Calu3 (cell line): ENCODE measurements around the gene ZBTB8B. TPM values are rescaled to one million over a fixed set of nuclear protein-coding genes. Genes with fewer than 3 reads are reported as not detected.

Experiments
- Bru-seq: library from RNA; stranded (reverse); fragments of 400-500 nt; gene quantifications from one replicate; lab custom pipeline; 2021; lab: Mats Ljungman, UMichigan
- BruChase-seq, 2 experiments: library from RNA; stranded (reverse); fragments of 400-500 nt; gene quantifications; one replicate each; lab custom pipeline; 2021; lab: Mats Ljungman, UMichigan
- BruUV-seq: library from RNA; stranded (reverse); fragments of 400-500 nt; replicated peaks from 2 replicates; lab custom pipeline; 2021; lab: Mats Ljungman, UMichigan
- CTCF ChIA-PET: fragments of 300-600 bp; sonication (Branson Sonifier 250); formaldehyde crosslinking; loops from one replicate; lab custom pipeline; 2022; ENCODE audit warnings: antibody characterized with exemption; lab: Charles Lee
- DNase-seq: peaks from one replicate; pipeline ENCODE4 v3.0.0; 2022
- H3K27ac Mint-ChIP-seq: one replicate; pipeline ENCODE4 v1.8.0; 2022; ENCODE audit warnings: mixed read lengths; ENCODE audit not compliant: unreplicated experiment
- H3K27me3 Mint-ChIP-seq: one replicate; pipeline ENCODE4 v1.8.0; 2022; ENCODE audit warnings: mixed read lengths; ENCODE audit not compliant: unreplicated experiment
- H3K36me3 Mint-ChIP-seq: one replicate; pipeline ENCODE4 v1.8.0; 2022; ENCODE audit warnings: mild to moderate bottlenecking, moderate library complexity, mixed read lengths; ENCODE audit not compliant: insufficient read depth, unreplicated experiment
- H3K4me1 Mint-ChIP-seq: one replicate; pipeline ENCODE4 v1.8.0; 2022; ENCODE audit warnings: mild to moderate bottlenecking, low read depth, mixed read lengths; ENCODE audit not compliant: unreplicated experiment
- H3K4me3 Mint-ChIP-seq: one replicate; pipeline ENCODE4 v1.8.0; 2022; ENCODE audit warnings: mild to moderate bottlenecking, low read depth, moderate library complexity, mixed read lengths; ENCODE audit not compliant: unreplicated experiment
- H3K9me3 Mint-ChIP-seq: one replicate; pipeline ENCODE4 v1.8.0; 2022; ENCODE audit warnings: low read depth, mixed read lengths; ENCODE audit not compliant: unreplicated experiment
- CTCF ChIP-seq: fragments of 200-600 bp; IDR thresholded peaks from one replicate; pipeline ENCODE4 v1.8.0; 2022; ENCODE audit warnings: antibody characterized with exemption; ENCODE audit not compliant: unreplicated experiment
- intact Hi-C: fragments of 100-400 bp; cut with micrococcal nuclease; formaldehyde crosslinking; loops from one replicate; pipeline ENCODE4 v1.10.0; 2022; ENCODE audit not compliant: unreplicated experiment
- long read RNA-seq: library from polyadenylated mRNA; stranded (forward); transcript quantifications from one replicate; pipeline ENCODE4 v2.0.0, GENCODE V29; 2022
- total RNA-seq: library from RNA; stranded (reverse); gene quantifications from 2 replicates; pipeline ENCODE4 v1.2.3, GENCODE V29; 2022

ZBTB8B gene
- 0.32 and 0.35 TPM in 2 replicates for total RNA-seq
- Bru-seq, nascent RNA: percentile 25 among the genes with signal in this experiment
- BruChase-seq, experiment 1, labeled RNA remaining after a 6-hour chase: percentile 41 among the genes with signal in this experiment
- BruChase-seq, experiment 2, labeled RNA remaining after a 2-hour chase: percentile 40 among the genes with signal in this experiment
- long read RNA-seq, full-length matches to known transcripts: 1 of 1 reads
- long read RNA-seq, partial matches to known transcripts: 0 of 1 reads
- long read RNA-seq, other reads (novel, unspliced or antisense): 0 of 1 reads

GRCh38 chr1:32464716-32465577 is at the start of gene ZBTB8B:
Gene ZBTB8B (plus strand): TSS chr1:32465072. CDS start chr1:32470625, 5,553 bp downstream.
- H3K36me3 Mint-ChIP-seq: peaks cover 11% of the 10 kb centered on the region
- intact Hi-C loops: no loop called here
- H3K4me3 Mint-ChIP-seq: peak within 1 kb of the TSS; percentile 98
- TF ChIP-seq CTCF: no peak
- H3K9me3 Mint-ChIP-seq: no peaks in the 10 kb centered on the region
- peak within 1 kb of the TSS; percentile 73 for H3K27ac Mint-ChIP-seq
- peaks cover 14% of the 10 kb centered on the region for H3K4me1 Mint-ChIP-seq
- peaks cover 59% of the 10 kb centered on the region for H3K27me3 Mint-ChIP-seq
- peak; percentile 89 for DNase-seq
- CTCF ChIA-PET: no interaction called here
- no TSS peak for BruUV-seq

- H3K27me3 Mint-ChIP-seq: peaks cover 32% of the 10 kb centered on the region
- CTCF ChIA-PET: interaction anchor here (0.6 kb wide), 1 partner anchor 175 kb away, joined by 4 read pairs; no protein-coding TSS in a partner anchor
- H3K9me3 Mint-ChIP-seq: peaks cover 3% of the 10 kb centered on the region
- BruUV-seq: no TSS peak
- no peaks in the 10 kb centered on the region for H3K4me1 Mint-ChIP-seq
- intact Hi-C loops: no loop called here
- H3K36me3 Mint-ChIP-seq: no peaks in the 10 kb centered on the region
- H3K27ac Mint-ChIP-seq: no peak overlapping the region
- no peak overlapping the region for H3K4me3 Mint-ChIP-seq
- DNase-seq: no peak
- no peak for TF ChIP-seq CTCF
Measured at GRCh38 chr1:32421775-32422174, 43.1 kb upstream of the ZBTB8B start.

DNA sequence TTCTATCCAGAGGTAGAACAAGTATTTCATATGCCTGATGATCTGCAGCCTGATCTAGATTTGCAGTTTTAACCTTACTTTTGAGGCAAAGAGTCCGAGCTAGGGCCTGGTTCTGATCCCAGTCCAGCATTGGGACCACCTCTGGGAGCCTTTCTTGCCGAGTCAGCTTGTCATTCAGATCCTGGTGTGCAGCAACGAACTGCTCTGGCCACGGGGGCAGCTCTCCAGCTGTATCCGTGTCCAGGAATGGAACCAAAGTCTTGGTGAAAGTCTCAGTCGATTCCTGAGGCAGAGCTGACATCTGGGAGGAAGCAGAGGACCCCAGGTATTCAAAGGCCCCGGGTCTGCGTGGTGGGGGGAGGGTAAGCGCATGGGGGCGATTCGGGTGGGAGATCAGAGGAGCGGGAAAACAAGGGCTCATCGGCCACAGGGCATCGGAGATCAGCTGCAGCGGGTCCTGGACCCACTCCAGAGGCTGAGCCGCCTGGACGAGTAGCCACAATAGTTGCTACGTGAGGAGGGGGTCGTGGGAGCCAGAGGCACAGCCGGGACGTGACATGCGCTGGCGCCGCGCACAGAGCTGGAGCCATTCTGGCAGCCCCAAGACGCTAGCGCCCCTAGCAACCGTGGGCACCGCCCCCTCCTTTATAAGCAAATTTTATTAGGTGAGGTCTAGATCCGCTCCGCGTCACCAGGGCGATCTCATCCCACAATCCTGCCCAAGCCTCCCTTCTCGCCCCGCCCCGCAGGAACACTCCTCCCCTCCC is 38.2 kb upstream of the ZBTB8B start:
- Mint-ChIP-seq H3K4me1 (peaks cover 2% of the 10 kb centered on the region), H3K27ac (no peak overlapping the region), H3K4me3 (no peak overlapping the region), H3K9me3 (no peaks in the 10 kb centered on the region), H3K27me3 (peaks cover 64% of the 10 kb centered on the region), H3K36me3 (no peaks in the 10 kb centered on the region)
- no TSS peak for BruUV-seq
- DNase-seq: no peak
- CTCF ChIA-PET: interaction anchor here (0.5 to 0.8 kb wide), 2 partner anchors 46 to 122 kb away, joined by 3 to 9 read pairs; no protein-coding TSS in a partner anchor
- intact Hi-C loops: no loop called here
- no peak for TF ChIP-seq CTCF
